Measurements from ENCODE around the gene RBM19. TPM values are rescaled to one million over a fixed set of nuclear protein-coding genes. Genes with fewer than 3 reads are reported as not detected.
A peak's percentile ranks its signal among the peaks of the same experiment; 100 is the strongest.
"Not testable (repeated sequence)": the region's sequence is repeated elsewhere in the genome, so short reads cannot be mapped to it uniquely, and the experiment has no call there.

Gene RBM19
- total and polyA plus RNA-seq, 4 donors, result 17.9 to 33.6 (median 21.9) TPM

- no peak for DNase-seq
- Histone ChIP-seq H3K9ac (ENCODE audit: insufficient read depth in 1 of 2, low read length in 2 of 2) (no peak overlapping the region), H3K27ac (ENCODE audit: low read depth in 1 of 2, low read length in 1 of 2) (no peak overlapping the region), H3K4me3 (no peak overlapping the region), H3K9me3 (ENCODE audit: control insufficient read depth in 4 of 4, insufficient read depth in 3 of 4, low read length in 3 of 4) (no peaks in the 10 kb centered on the region), H3K27me3 (ENCODE audit: control insufficient read depth in 3 of 3, insufficient read depth in 3 of 3, low read length in 2 of 3) (peaks cover 0 to 5% (median 0%) of the 10 kb centered on the region in 3 donors), H3K4me1 (ENCODE audit: control insufficient read depth in 5 of 5, insufficient read depth in 5 of 5, low read length in 5 of 5) (peaks cover 0 to 4% (median 0%) of the 10 kb centered on the region in 5 donors), H3K36me3 (ENCODE audit: control insufficient read depth in 4 of 4, insufficient read depth in 4 of 4, low read length in 4 of 4) (no peaks in the 10 kb centered on the region)
- ATAC-seq (ENCODE audit: insufficient read depth, low FRiP score), result no peak
- WGBS, 2 donors, result 83 to 89% methylated on average over 3 of the region's 3 CpGs
- no peak for TF ChIP-seq CTCF (IDR thresholded peaks at IDR 0.05; ENCODE audit: control extremely low read depth, extremely low read depth)
Observed at GRCh38 chr12:113994051-113994450, 27.9 kb upstream of the RBM19 start.

GRCh38 chr12:113992751-113993150, 26.6 kb upstream of the RBM19 start:
- H3K36me3 ChIP-seq (ENCODE audit: control insufficient read depth in 4 of 4, insufficient read depth in 4 of 4, low read length in 4 of 4); DNase-seq; H3K9ac ChIP-seq (ENCODE audit: insufficient read depth in 1 of 2, low read length in 2 of 2); H3K9me3 ChIP-seq (ENCODE audit: control insufficient read depth in 4 of 4, insufficient read depth in 3 of 4, low read length in 3 of 4); ATAC-seq (ENCODE audit: insufficient read depth, low FRiP score); H3K4me3 ChIP-seq; H3K27ac ChIP-seq (ENCODE audit: low read depth in 1 of 2, low read length in 1 of 2); H3K27me3 ChIP-seq (ENCODE audit: control insufficient read depth in 3 of 3, insufficient read depth in 3 of 3, low read length in 2 of 3); H3K4me1 ChIP-seq (ENCODE audit: control insufficient read depth in 5 of 5, insufficient read depth in 5 of 5, low read length in 5 of 5): not testable (repeated sequence)
- WGBS, 2 donors, result 70 to 79% methylated on average over 4 of the region's 4 CpGs

GRCh38 chr12:113991224-113992044, 25.3 kb upstream of the RBM19 start:
- peaks cover 0 to 4% (median 0%) of the 10 kb centered on the region in 5 donors for H3K4me1 ChIP-seq (ENCODE audit: control insufficient read depth in 5 of 5, insufficient read depth in 5 of 5, low read length in 5 of 5)
- WGBS, 2 donors, result 60 to 68% methylated on average over 6 of the region's 6 CpGs
- no peak overlapping the region for H3K27ac ChIP-seq (ENCODE audit: low read depth in 1 of 2, low read length in 1 of 2)
- peaks cover 0 to 7% (median 0%) of the 10 kb centered on the region in 3 donors for H3K27me3 ChIP-seq (ENCODE audit: control insufficient read depth in 3 of 3, insufficient read depth in 3 of 3, low read length in 2 of 3)
- no peak overlapping the region for H3K4me3 ChIP-seq
- ATAC-seq (ENCODE audit: insufficient read depth, low FRiP score) (no peak), DNase-seq (no peak)
- no peaks in the 10 kb centered on the region for H3K36me3 ChIP-seq (ENCODE audit: control insufficient read depth in 4 of 4, insufficient read depth in 4 of 4, low read length in 4 of 4)
- no peaks in the 10 kb centered on the region for H3K9me3 ChIP-seq (ENCODE audit: control insufficient read depth in 4 of 4, insufficient read depth in 3 of 4, low read length in 3 of 4)
- no peak overlapping the region for H3K9ac ChIP-seq (ENCODE audit: insufficient read depth in 1 of 2, low read length in 2 of 2)
- TF ChIP-seq CTCF (IDR thresholded peaks at IDR 0.05; ENCODE audit: control extremely low read depth, extremely low read depth), result no peak

GRCh38 chr12:113990250-113991223, 24.4 kb upstream of the RBM19 start:
- Histone ChIP-seq H3K9ac (ENCODE audit: insufficient read depth in 1 of 2, low read length in 2 of 2) (no peak overlapping the region), H3K9me3 (ENCODE audit: control insufficient read depth in 4 of 4, insufficient read depth in 3 of 4, low read length in 3 of 4) (no peaks in the 10 kb centered on the region), H3K27ac (ENCODE audit: low read depth in 1 of 2, low read length in 1 of 2) (no peak overlapping the region), H3K36me3 (ENCODE audit: control insufficient read depth in 4 of 4, insufficient read depth in 4 of 4, low read length in 4 of 4) (no peaks in the 10 kb centered on the region), H3K4me1 (ENCODE audit: control insufficient read depth in 5 of 5, insufficient read depth in 5 of 5, low read length in 5 of 5) (peaks cover 0 to 4% (median 0%) of the 10 kb centered on the region in 5 donors), H3K27me3 (ENCODE audit: control insufficient read depth in 3 of 3, insufficient read depth in 3 of 3, low read length in 2 of 3) (peaks cover 0 to 2% (median 0%) of the 10 kb centered on the region in 3 donors), H3K4me3 (no peak overlapping the region)
- 29 to 33% methylated on average over 10 of the region's 10 CpGs for WGBS, 2 donors
- no peak for ATAC-seq (ENCODE audit: insufficient read depth, low FRiP score)
- peak; percentile 91 to 94 (median 92) for DNase-seq
- TF ChIP-seq CTCF (IDR thresholded peaks at IDR 0.05; ENCODE audit: control extremely low read depth, extremely low read depth), result no peak

Measured in lung (tissue), 12 donors.